Mesenchymal stem cell (in vitro differentiated cells and primary cell): ENCODE measurements around the gene YIPF2.

Experiments
- DNase-seq: peaks from one replicate; pipeline ENCODE4 v3.0.0-alpha.2; 2013
- H2AFZ ChIP-seq: one replicate; pipeline ENCODE4 v1.6.1; 2013; ENCODE audit warnings: low read depth, mild to moderate bottlenecking, control low read depth, inconsistent platforms, low read length, moderate library complexity
- H2AK5ac ChIP-seq: 2 replicates; pipeline ENCODE4 v1.6.1; 2013; ENCODE audit warnings: low read length, moderate library complexity, mild to moderate bottlenecking, inconsistent platforms; ENCODE audit not compliant: severe bottlenecking
- H2BK120ac ChIP-seq: one replicate; pipeline ENCODE4 v1.6.1; 2013; ENCODE audit warnings: low read depth, mild to moderate bottlenecking, inconsistent platforms, low read length, moderate library complexity
- H2BK12ac ChIP-seq, 2 experiments: one replicate each; pipeline ENCODE4 v1.6.1; 2013; ENCODE audit warnings: inconsistent platforms in 2 of 2, low read length in 2 of 2, mild to moderate bottlenecking in 2 of 2, moderate library complexity in 2 of 2, control low read depth in 1 of 2
- H2BK15ac ChIP-seq: one replicate; pipeline ENCODE4 v1.6.1; 2013; ENCODE audit warnings: mild to moderate bottlenecking, low read depth, inconsistent platforms; ENCODE audit not compliant: poor library complexity, severe bottlenecking
- H2BK5ac ChIP-seq: 2 replicates; pipeline ENCODE4 v1.6.1; 2013; ENCODE audit warnings: low read depth, mild to moderate bottlenecking, low read length, control low read depth, inconsistent platforms; ENCODE audit not compliant: poor library complexity, severe bottlenecking
- H3K14ac ChIP-seq, 2 experiments: one replicate each; pipeline ENCODE4 v1.6.1; 2013; ENCODE audit warnings: inconsistent platforms in 2 of 2, low read length in 2 of 2, control low read depth in 1 of 2, mild to moderate bottlenecking in 1 of 2, moderate library complexity in 1 of 2
- H3K18ac ChIP-seq, 2 experiments: one replicate each; pipeline ENCODE4 v1.6.1; 2013; ENCODE audit warnings: inconsistent platforms in 2 of 2, low read length in 2 of 2, control low read depth in 1 of 2, low read depth in 1 of 2, mild to moderate bottlenecking in 1 of 2
- H3K23ac ChIP-seq, 2 experiments: one replicate each; pipeline ENCODE4 v1.6.1; 2013; ENCODE audit warnings: inconsistent platforms in 2 of 2, low read length in 2 of 2, mild to moderate bottlenecking in 2 of 2, moderate library complexity in 2 of 2, control low read depth in 1 of 2
- H3K27ac ChIP-seq: 2 replicates; pipeline ENCODE4 v1.5.1; 2013; ENCODE audit warnings: mild to moderate bottlenecking, moderate library complexity, low read length, control low read depth, inconsistent platforms; ENCODE audit not compliant: poor library complexity, severe bottlenecking
- H3K27me3 ChIP-seq, 2 experiments: 2 replicates each; pipeline versions ENCODE4 v1.6.1 to v1.7.0; 2013; ENCODE audit warnings: low read length in 2 of 2, mild to moderate bottlenecking in 2 of 2, moderate library complexity in 2 of 2, control low read depth in 1 of 2, inconsistent platforms in 1 of 2; ENCODE audit not compliant: control insufficient read depth in 1 of 2, insufficient read depth in 1 of 2
- H3K36me3 ChIP-seq, 2 experiments: 2 replicates each; pipeline versions ENCODE4 v1.6.1 to v1.7.0; 2013; ENCODE audit warnings: low read length in 2 of 2, control low read depth in 1 of 2, inconsistent platforms in 1 of 2, low read depth in 1 of 2, mild to moderate bottlenecking in 1 of 2; ENCODE audit not compliant: insufficient read depth in 2 of 2, control insufficient read depth in 1 of 2
- H3K4ac ChIP-seq, 2 experiments: one replicate each; pipeline ENCODE4 v1.6.1; 2013; ENCODE audit warnings: inconsistent platforms in 2 of 2, low read length in 2 of 2, mild to moderate bottlenecking in 2 of 2, moderate library complexity in 2 of 2, control low read depth in 1 of 2, low read depth in 1 of 2
- H3K4me1 ChIP-seq: 2 replicates; pipeline ENCODE4 v1.6.1; 2013; ENCODE audit warnings: low read depth, low read length, control low read depth; ENCODE audit not compliant: control insufficient read depth, insufficient read depth
- H3K4me2 ChIP-seq: 2 replicates; pipeline ENCODE4 v1.6.1; 2013; ENCODE audit warnings: low read length, mild to moderate bottlenecking, inconsistent platforms; ENCODE audit not compliant: poor library complexity, severe bottlenecking
- H3K4me3 ChIP-seq, 2 experiments: 2 replicates each; pipeline versions ENCODE4 v1.5.1 to v1.7.0; 2013; ENCODE audit warnings: low read length in 2 of 2, mild to moderate bottlenecking in 2 of 2, control low read depth in 1 of 2, low read depth in 1 of 2; ENCODE audit not compliant: insufficient read depth in 1 of 2
- H3K79me1 ChIP-seq: replicated peaks from 2 replicates; pipeline ENCODE4 v1.6.1; 2013; ENCODE audit warnings: mild to moderate bottlenecking, control low read depth, low read length, inconsistent platforms; ENCODE audit not compliant: poor library complexity, severe bottlenecking
- H3K9ac ChIP-seq: 2 replicates; pipeline ENCODE4 v1.7.0; 2013; ENCODE audit warnings: mild to moderate bottlenecking, low read length, moderate library complexity
- H3K9me3 ChIP-seq: 2 replicates; pipeline ENCODE4 v1.7.0; 2013; ENCODE audit warnings: mild to moderate bottlenecking, low read length; ENCODE audit not compliant: control insufficient read depth
- H4K8ac ChIP-seq: one replicate; pipeline ENCODE4 v1.6.1; 2013; ENCODE audit warnings: inconsistent platforms, mild to moderate bottlenecking, low read length, moderate library complexity
- H4K91ac ChIP-seq: one replicate; pipeline ENCODE4 v1.6.1; 2013; ENCODE audit warnings: mild to moderate bottlenecking, low read length, inconsistent platforms
- WGBS: methylation state at CpG from one replicate; pipeline ENCODE4 v1.1.7; 2013; ENCODE audit warnings: mixed read lengths; 5-methylcytosine and 5-hydroxymethylcytosine counted together

The YIPF2 gene

GRCh38 chr19:10915130-10916091 is 13.0 kb downstream of the YIPF2 start:
- H3K27ac ChIP-seq, result peak overlapping the region; percentile 41
- peaks cover 18% of the 10 kb centered on the region for H3K79me1 ChIP-seq
- peak overlapping the region in 1 of 2 experiments; percentile 32 for H3K4ac ChIP-seq
- peak overlapping the region in 1 of 2 experiments; percentile 87 for H3K23ac ChIP-seq
- H3K9me3 ChIP-seq, result no peaks in the 10 kb centered on the region
- peaks cover 61 to 71% of the 10 kb centered on the region in 2 experiments for H3K36me3 ChIP-seq
- no peak overlapping the region for H2BK120ac ChIP-seq
- peak overlapping the region; percentile 10 to 55 for H3K4me3 ChIP-seq
- peak overlapping the region; percentile 27 for H2AK5ac ChIP-seq
- 60% methylated on average over 19 of the region's 19 CpGs for WGBS
- peak overlapping the region; percentile 63 for H4K91ac ChIP-seq
- peak overlapping the region; percentile 19 for H3K4me2 ChIP-seq
- no peak overlapping the region for H2BK5ac ChIP-seq
- H3K4me1 ChIP-seq, result peaks cover 29% of the 10 kb centered on the region
- H3K14ac ChIP-seq, result peak overlapping the region in 1 of 2 experiments; percentile 68
- peak; percentile 83 for DNase-seq
- H4K8ac ChIP-seq, result peak overlapping the region; percentile 74
- no peaks in the 10 kb centered on the region for H3K27me3 ChIP-seq
- H2AFZ ChIP-seq, result no peak overlapping the region
- peak overlapping the region; percentile 41 to 84 for H3K18ac ChIP-seq
- H2BK12ac ChIP-seq, result peak overlapping the region in 1 of 2 experiments; percentile 48
- peak overlapping the region; percentile 61 for H3K9ac ChIP-seq
- no peak overlapping the region for H2BK15ac ChIP-seq

GRCh38 chr19:10913716-10914340 is 14.6 kb downstream of the YIPF2 start:
- WGBS, result 94% methylated on average over 22 of the region's 24 CpGs
- no peak overlapping the region for H3K4me3 ChIP-seq
- H3K4me2 ChIP-seq, result no peak overlapping the region
- H3K14ac ChIP-seq, result no peak overlapping the region
- no peak overlapping the region for H2AK5ac ChIP-seq
- H3K4me1 ChIP-seq, result peaks cover 29% of the 10 kb centered on the region
- H2BK120ac ChIP-seq, result no peak overlapping the region
- no peak overlapping the region for H3K4ac ChIP-seq
- H2BK15ac ChIP-seq, result no peak overlapping the region
- H3K9me3 ChIP-seq, result no peaks in the 10 kb centered on the region
- H4K8ac ChIP-seq, result no peak overlapping the region
- no peak overlapping the region for H3K23ac ChIP-seq
- no peak overlapping the region for H3K27ac ChIP-seq
- peaks cover 57 to 67% of the 10 kb centered on the region in 2 experiments for H3K36me3 ChIP-seq
- no peaks in the 10 kb centered on the region for H3K27me3 ChIP-seq
- peaks cover 13% of the 10 kb centered on the region for H3K79me1 ChIP-seq
- no peak for DNase-seq
- H3K18ac ChIP-seq, result no peak overlapping the region
- H4K91ac ChIP-seq, result no peak overlapping the region
- H3K9ac ChIP-seq, result no peak overlapping the region
- no peak overlapping the region for H2BK12ac ChIP-seq
- H2BK5ac ChIP-seq, result no peak overlapping the region
- H2AFZ ChIP-seq, result no peak overlapping the region

- no peaks in the 10 kb centered on the region for H3K9me3 ChIP-seq
- peaks cover 16% of the 10 kb centered on the region for H3K79me1 ChIP-seq
- no peak overlapping the region for H4K8ac ChIP-seq
- no peak overlapping the region for H2AFZ ChIP-seq
- H3K27me3 ChIP-seq, result no peaks in the 10 kb centered on the region
- H3K9ac ChIP-seq, result no peak overlapping the region
- no peak overlapping the region for H2BK15ac ChIP-seq
- no peak overlapping the region for H3K14ac ChIP-seq
- no peak overlapping the region for H3K23ac ChIP-seq
- no peak overlapping the region for H2BK120ac ChIP-seq
- no peak overlapping the region for H3K4me3 ChIP-seq
- H3K36me3 ChIP-seq, result peaks cover 60 to 73% of the 10 kb centered on the region in 2 experiments
- no peak overlapping the region for H3K4ac ChIP-seq
- peaks cover 29% of the 10 kb centered on the region for H3K4me1 ChIP-seq
- WGBS, result 98% methylated on average over 18 of the region's 18 CpGs
- no peak overlapping the region for H3K27ac ChIP-seq
- H4K91ac ChIP-seq, result peak overlapping the region; percentile 2
- no peak overlapping the region for H2AK5ac ChIP-seq
- H3K18ac ChIP-seq, result no peak overlapping the region
- no peak overlapping the region for H2BK12ac ChIP-seq
- no peak for DNase-seq
- H2BK5ac ChIP-seq, result no peak overlapping the region
- no peak overlapping the region for H3K4me2 ChIP-seq
Observed at GRCh38 chr19:10912619-10913018, 15.8 kb downstream of the YIPF2 start.
